ENCODE data around the gene DMD.

- no peak for TF ChIP-seq CTCF (IDR thresholded peaks at IDR 0.05; ENCODE audit: low read depth, low read length)
- no peak for TF ChIP-seq POLR2A (IDR thresholded peaks at IDR 0.05; ENCODE audit: extremely low read depth, insufficient read length)
Observed at GRCh38 chrX:32514986-32515385, 696.4 kb downstream of the DMD start.

All from NB4 (cell line).